ENCODE data around the gene HSD11B1. TPM values are rescaled to one million over a fixed set of nuclear protein-coding genes. Genes with fewer than 3 reads are reported as not detected.

Gene HSD11B1
- total RNA-seq, 1 experiment from 2014 or later, result not detected

DNA sequence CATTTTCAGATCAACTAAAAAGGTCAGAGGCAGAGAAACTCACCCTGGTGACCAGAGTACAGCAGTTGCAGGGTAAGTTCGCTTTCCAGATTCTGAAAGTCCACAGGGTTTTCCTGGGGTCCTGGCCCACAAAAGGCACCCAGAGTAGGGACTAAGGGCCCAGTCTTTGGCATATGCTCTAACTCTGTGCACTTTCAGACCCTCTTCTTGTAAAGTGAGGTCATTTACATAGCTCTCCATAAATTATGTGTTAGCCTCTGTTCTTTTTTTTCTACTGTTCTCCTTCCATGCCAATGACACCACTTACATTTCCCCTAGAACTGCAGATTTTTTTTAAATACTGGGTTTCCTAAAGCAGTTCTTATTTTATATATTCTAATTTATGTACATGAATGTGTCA, 73.5 kb downstream of the HSD11B1 start:
- DNase-seq (ENCODE audit: extremely low read depth, low read depth), result no peak

GRCh38 chr1:209780268-209780667, 75.6 kb downstream of the HSD11B1 start:
- DNase-seq (ENCODE audit: extremely low read depth, low read depth), result no peak

- DNase-seq (ENCODE audit: extremely low read depth, low read depth), result no peak
Observed at GRCh38 chr1:209783386-209783785, 78.7 kb downstream of the HSD11B1 start.

Other genes with a start within 250 kb of the HSD11B1 start
- gene CAMK1G, start 121.1 kb upstream of the HSD11B1 start, total RNA-seq (2014; rRNA removed; shearing (Covaris generic)), result not detected in 2 replicates
- 19.1 and 19.7 TPM in 2 replicates for gene LAMB3, start 52.4 kb upstream of the HSD11B1 start, total RNA-seq (2014; rRNA removed; shearing (Covaris generic))
- 2.7 and 3.4 TPM in 2 replicates for gene G0S2, start 29.4 kb upstream of the HSD11B1 start, total RNA-seq (2014; rRNA removed; shearing (Covaris generic))
- not detected in 2 replicates for gene TRAF3IP3, start 51.2 kb downstream of the HSD11B1 start, total RNA-seq (2014; rRNA removed; shearing (Covaris generic))
- 4.6 and 5.4 TPM in 2 replicates for gene C1orf74, start 79.7 kb downstream of the HSD11B1 start, total RNA-seq (2014; rRNA removed; shearing (Covaris generic))
- gene IRF6, start 101.3 kb downstream of the HSD11B1 start, total RNA-seq (2014; rRNA removed; shearing (Covaris generic)), result 0.10 and 0.20 TPM in 2 replicates
- gene UTP25, start 123.1 kb downstream of the HSD11B1 start, total RNA-seq (2014; rRNA removed; shearing (Covaris generic)), result 28.8 and 29.2 TPM in 2 replicates
- gene SYT14, start 233.4 kb downstream of the HSD11B1 start, total RNA-seq (2014; rRNA removed; shearing (Covaris generic)), result under 0.01 and 0.06 TPM in 2 replicates